GM19239 (cell line): ENCODE data around the gene PDCD7.
A peak's percentile ranks its signal among the peaks of the same experiment; 100 is the strongest.
"Not testable (repeated sequence)": the region's sequence is repeated elsewhere in the genome, so short reads cannot be mapped to it uniquely, and the experiment has no call there.

Source experiments
- DNase-seq: peaks from one replicate; pipeline ENCODE4 v3.0.0; 2011; ENCODE audit warnings: low spot score; ENCODE audit not compliant: insufficient read length
- FAIRE-seq: peaks from 2 replicates; lab custom pipeline; 2011; peaks lifted over from hg19 to GRCh38; lab: Jason Lieb, UNC

Gene PDCD7, protein sequence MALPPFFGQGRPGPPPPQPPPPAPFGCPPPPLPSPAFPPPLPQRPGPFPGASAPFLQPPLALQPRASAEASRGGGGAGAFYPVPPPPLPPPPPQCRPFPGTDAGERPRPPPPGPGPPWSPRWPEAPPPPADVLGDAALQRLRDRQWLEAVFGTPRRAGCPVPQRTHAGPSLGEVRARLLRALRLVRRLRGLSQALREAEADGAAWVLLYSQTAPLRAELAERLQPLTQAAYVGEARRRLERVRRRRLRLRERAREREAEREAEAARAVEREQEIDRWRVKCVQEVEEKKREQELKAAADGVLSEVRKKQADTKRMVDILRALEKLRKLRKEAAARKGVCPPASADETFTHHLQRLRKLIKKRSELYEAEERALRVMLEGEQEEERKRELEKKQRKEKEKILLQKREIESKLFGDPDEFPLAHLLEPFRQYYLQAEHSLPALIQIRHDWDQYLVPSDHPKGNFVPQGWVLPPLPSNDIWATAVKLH

DNA sequence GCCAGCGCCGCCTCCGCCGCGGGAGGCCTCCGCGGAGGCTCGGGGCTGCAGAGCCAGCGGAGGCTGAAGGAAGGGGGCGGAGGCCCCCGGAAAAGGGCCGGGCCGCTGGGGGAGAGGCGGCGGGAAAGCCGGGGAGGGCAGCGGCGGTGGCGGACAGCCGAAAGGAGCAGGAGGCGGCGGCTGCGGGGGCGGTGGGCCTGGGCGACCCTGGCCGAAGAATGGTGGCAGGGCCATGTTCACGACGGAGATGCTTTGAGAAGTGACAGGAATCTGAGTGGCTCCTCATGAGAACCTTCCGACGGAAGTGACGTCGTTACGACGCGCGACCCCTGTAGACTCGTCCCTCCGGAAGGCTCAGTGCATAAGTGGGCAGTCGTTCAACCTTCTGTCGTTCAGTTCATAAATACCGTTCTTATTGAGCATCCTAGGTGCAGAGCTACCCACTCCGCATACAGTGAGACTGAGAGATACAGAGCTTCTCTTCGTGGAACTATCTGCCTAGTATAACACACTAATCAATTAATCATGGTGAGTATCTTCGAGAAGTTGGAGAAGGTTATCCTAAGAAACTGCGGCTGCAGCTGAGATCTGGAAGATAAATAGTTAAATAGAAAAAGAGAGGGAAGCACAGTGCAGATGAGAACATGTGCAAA, at the start of gene PDCD7:
Gene PDCD7 (minus strand): TSS at position 261 of the 653 bp plus-strand sequence. CDS start 27 bp downstream, at position 234.
- peak; percentile 99 for DNase-seq
- FAIRE-seq = peak; percentile 97

DNA sequence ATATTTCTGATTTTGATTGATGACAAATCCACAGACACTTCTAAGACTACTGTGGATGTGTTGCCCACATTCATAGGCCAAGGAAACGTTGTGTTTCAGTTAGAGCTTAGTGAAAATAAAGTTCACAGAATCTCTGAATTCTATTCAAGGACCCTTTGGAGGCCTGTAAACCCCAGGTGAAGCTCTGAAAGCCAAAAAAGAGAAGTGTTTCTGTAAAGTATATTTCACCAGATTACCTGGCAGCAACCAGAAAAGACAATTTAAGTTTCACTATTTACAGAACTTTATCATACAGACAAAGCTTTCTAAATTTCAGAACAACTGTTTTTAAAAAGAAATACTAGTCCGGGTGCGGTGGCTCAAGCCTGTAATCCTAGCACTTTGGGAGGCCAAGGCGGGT, 48.9 kb upstream of the PDCD7 start:
- FAIRE-seq (peak; percentile 68), DNase-seq (no peak)

DNA sequence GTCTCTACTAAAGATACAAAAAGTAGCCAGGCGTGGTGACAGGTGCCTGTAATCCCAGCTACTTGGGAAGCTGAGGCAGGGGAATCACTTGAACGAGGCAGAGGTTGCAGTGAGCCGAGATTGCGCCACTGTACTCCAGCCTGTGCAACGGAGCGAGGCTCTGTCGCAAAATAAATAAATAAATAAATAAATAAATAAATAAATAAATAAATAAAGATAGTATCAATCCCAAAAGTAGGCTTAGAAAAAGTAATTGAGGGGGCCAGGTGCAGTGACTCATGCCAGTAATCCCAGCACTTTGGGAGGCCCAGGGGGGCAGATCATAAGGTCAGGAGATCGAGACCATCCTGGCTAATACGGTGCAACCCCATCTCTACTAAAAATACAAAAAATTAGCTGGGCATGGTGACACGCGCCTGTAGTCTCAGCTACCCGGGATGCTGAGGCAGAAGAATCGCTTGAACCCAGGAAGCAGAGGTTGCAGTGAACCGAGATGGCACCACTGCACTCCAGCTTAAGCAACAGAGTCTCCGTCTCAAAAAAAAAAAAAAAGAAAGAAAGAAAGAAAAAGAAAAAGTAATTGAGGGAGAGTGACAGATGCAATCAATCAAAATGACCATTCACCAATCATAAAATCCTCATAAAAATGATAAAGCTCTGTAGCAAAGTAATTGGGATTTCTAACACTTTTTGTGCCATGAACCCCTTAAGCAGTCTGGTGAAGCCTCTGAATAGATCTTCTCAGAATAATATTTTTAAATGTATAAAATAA, 48.2 kb upstream of the PDCD7 start:
- not testable (repeated sequence) for FAIRE-seq, DNase-seq

DNA sequence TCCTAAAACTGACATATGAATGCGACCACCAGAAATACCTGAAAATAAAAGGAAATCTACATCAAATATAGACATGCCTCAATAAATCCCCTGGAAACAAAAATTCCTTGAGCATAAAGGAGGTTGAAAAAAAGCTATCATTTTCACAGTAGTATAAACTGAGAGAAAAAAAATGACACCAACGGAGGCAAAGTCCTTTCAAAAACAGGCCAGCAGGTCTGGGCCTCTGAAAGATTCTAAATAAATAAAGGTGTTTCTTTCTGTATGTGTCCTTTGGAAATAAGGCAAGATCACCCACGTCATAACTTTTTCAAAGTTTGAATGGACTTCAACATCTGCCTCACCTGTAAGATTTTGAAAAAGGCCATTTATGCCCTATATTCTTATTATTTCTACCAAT, 46.6 kb upstream of the PDCD7 start:
- no peak for FAIRE-seq
- DNase-seq = no peak

DNA sequence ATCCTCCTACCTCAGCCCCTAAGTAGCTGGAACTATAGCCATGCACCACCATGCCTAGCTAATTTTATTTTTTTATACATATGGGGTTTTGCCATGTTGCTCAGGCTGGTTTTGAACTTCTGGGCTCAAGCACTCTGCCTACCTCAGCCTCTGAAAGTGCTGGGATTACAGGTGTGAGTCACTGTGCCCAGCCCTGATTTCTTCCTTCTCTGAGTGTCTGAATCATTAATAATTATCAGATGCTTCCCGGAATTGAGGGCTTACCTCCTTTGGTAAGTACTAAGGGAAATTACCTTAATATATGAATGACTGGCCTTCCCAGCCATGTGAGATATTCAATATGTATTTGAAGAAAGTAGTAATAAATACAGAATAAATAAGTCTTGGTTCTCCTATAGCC, 44.3 kb upstream of the PDCD7 start:
- DNase-seq (no peak), FAIRE-seq (no peak)

DNA sequence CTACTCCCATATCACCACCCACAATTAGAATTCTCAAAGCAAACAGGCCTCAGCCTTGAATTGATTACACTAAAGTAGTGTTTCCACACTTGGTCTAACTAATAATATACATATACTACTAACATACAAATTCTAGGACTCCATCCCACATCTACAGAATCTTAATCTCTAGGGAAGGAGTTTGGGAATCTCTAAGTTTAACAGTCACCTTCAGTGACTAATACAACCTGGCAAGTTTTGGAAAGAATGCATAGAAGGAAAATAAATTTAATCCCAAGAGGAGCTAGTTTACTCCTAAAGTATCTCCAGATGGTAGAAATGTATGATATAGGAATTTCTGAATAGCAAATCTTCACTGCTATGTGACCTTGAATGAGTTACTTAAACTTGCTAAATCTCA, 42.4 kb upstream of the PDCD7 start:
- DNase-seq (no peak), FAIRE-seq (no peak)

DNA sequence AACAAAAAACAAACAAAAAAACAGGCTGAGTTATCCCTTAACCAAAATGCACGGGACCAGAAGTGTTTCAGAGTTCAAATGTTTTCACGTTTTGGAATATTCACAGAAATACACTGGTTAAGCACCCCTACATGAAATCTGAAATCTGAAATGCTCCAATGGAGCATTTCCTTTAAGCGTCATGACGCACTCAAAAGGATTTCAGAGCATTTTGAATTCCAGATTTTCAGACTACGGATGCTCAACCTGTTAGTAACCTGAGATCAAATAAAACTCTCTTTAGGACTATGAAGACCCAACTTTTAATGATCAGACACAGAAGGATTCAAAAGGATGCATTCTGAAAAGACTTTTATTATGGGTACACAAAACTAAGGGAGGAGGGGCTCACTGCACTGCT, 41.9 kb upstream of the PDCD7 start:
- DNase-seq (no peak), FAIRE-seq (no peak)

DNA sequence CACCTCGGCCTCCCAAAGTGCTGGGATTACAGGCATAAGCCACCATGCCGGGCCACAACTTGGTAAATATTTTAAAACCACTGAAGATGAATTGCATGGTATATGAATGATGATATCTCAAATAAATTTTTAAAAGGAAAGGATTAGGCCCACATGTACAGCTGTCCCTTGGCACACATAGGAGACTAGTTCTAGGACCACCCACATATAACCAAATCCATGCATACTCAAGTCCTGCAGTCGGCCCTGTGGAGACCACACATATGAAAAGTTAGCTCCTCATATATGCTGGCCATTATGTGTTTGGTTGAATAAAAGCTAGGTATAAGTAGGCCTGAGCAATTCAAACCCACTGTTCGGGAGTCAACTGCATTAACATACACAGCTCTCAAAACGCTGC, 40.9 kb upstream of the PDCD7 start:
- FAIRE-seq (no peak), DNase-seq (no peak)

DNA sequence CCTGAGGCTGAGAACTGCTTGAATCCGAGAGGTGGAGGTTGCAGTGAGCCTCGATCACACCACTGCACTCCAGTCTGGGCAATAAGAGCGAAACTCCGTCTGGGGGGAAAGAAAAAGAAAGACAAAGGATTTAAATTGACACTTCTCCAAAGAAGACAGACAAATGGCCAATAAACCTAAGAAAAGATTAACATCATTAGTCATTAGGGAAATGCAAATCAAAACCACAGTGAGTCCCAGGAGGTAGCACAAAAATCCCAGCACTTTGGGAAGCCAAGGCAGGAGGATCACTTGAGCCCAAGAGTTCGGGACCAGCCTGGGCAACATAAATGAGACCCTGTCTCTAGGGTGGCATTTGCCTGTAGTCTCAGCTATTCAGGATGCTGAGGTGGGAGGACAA, 38.9 kb upstream of the PDCD7 start:
- DNase-seq (no peak), FAIRE-seq (no peak)

DNA sequence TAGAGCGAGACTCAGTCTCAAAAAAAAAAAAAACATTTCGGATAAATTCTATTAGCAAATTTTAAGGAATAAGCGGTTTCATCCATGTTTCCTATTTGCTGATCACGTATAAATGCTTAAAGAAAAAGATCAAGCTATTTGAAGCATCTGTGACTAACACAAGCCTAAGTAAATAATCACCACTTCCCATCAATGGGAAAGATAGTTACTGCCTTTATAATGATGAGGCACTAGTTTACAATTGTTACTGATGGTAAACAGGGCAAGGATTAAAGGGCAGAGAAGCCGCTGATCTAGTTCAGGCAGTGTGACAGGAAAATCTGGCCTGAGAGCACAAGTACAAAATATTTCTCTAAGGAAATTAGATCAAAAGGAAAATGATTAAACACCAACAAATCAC, 37.8 kb upstream of the PDCD7 start:
- no peak for FAIRE-seq
- no peak for DNase-seq

DNA sequence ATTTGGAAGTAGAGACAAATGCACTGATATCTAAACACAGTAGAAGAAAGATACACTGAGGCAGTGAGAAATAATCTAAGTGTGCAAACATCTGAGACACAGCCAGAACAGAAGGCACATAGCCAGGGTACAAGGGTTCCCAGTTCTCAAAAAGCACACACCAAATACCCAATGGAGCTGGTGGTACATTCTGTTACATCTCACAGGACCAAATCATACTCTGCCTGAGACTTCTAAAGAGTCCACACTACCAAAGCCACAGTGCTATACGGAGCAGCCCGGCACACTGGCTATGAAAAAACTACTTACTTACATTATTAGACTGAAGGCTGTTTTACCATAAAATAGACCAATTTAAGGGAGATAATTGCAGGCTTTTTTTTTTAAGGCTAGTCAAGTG, 32.3 kb upstream of the PDCD7 start:
- DNase-seq (no peak), FAIRE-seq (no peak)

DNA sequence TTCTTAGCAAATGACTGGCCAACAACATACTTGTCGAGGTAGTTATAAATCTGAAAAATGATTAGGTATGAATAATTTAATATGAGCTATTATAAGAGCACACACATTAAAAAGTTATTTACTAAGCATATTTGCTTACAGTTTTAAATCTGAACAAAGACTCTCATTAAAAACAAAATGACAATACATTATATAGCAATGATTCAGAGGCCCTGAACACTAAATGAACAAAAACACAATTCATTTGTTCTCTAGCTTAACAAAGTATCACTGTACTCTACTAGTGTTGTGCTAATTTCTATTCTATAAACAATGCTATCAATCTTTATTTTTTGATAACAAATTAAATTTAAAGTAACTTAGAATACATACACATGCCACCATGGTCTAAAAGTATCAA, 30.5 kb upstream of the PDCD7 start:
- no peak for DNase-seq
- no peak for FAIRE-seq

DNA sequence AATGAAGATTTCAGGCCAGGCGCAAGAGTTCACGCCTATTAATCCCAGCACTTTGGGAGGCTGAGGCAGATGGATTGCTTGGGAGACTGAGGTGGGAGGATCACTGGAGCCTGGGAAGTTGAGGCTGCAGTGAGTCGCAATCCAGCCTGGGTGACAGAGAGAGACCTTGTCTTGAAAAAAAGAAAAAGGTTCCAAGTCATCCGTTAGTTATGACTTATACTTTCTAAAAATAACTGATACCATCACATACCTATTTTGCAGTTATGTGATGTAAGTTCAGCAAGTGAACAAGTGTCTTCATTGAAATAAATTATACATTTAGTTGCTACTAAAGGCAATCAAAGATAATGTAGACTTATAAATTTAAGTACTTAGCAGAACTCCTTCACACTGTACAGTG, 29.4 kb upstream of the PDCD7 start:
- DNase-seq (no peak), FAIRE-seq (no peak)

DNA sequence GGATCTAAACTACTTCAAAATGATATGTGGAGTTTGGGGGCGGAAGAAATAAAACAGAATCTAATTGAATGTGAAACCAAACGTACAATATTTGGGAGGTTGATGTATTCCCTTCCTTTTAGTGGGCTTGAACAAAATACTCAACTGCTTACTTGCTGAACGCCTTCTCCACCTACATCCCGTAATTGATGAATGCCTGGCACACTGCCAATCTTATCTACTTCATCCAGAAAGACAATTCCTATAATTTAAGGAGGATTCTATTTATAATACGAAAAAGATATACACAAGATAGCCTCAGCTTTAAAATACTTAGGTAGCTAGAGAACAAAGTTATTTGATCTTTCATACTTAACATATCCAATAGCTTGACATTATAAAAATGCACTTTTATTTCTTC, 23.1 kb upstream of the PDCD7 start:
- DNase-seq = no peak
- no peak for FAIRE-seq

DNA sequence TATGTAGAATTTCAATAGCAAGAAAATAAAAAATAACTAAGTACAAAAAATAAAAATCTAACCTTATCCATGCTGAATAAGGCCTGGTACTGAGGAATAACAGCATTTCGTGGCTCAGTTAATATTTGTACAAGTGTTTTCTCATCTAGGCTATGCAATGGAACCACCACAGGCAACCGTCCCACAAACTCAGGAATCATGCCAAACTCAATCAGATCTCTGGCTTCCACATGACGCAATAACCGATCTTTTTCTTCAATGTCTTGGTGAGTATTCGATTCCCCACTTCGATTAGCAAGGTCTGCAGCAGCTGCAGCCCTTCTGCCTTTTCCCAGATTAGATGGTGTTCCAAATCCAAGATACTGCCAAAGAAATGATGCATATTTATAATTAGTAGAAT, 21.1 kb upstream of the PDCD7 start:
- DNase-seq (no peak), FAIRE-seq (no peak)

DNA sequence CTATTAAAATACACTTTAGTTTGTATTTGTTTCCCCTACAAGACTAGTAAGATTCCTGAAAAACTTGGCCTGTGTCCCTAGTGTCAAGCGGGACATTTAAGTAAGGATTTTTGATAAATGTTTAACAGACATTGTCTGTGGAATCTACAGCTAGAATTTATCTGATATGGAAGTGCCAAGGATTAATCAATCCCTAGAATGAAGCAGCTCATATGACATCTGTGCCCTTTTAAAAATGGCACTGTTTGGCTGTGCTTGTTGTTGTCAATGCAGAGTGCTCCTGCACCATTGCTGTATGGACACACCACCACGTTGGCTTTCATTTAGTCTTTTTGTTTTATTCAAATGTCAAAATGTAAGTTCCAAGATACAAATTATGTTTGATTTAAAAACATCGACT, 14.3 kb upstream of the PDCD7 start:
- DNase-seq (no peak), FAIRE-seq (no peak)

DNA sequence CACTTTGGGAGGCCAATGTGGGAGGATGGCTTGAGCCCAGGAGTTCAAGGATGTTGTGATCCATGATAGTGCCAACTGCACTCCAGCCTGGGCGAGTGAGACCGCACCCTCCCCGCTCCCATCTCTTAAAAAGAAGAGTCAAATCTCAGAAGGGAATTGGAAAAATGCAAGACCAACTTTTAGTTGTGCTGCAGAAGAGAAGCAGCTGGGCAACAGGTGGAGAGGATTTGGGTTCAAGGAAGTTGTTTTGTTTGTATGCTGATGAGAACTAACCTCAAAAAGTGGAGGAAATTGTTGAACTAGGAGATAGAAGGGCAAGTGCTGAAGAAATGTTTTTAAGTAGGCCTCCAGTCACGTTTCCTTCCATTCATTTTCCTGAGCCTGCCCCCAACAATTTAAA, 12.8 kb upstream of the PDCD7 start:
- DNase-seq = no peak
- FAIRE-seq = no peak

DNA sequence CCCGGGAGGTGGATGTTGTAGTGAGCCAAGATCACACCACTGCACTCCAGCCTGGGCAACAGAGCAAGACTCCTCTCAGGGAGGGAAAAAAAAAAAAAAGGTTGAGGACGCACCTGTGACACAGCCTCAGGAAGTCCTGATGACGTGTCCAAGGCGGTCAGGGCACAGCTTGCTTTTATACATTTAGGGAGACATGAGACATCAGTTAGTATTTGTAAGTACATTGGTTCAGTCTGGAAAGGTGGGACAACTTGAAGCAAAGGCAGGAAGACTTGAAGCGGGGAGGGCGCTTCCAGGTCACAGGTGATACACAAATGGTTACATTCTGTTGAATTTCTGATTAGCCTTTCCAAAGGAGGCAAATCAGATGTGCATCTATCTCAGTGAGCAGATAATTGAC, 5.0 kb upstream of the PDCD7 start:
- not testable (repeated sequence) for FAIRE-seq, DNase-seq

DNA sequence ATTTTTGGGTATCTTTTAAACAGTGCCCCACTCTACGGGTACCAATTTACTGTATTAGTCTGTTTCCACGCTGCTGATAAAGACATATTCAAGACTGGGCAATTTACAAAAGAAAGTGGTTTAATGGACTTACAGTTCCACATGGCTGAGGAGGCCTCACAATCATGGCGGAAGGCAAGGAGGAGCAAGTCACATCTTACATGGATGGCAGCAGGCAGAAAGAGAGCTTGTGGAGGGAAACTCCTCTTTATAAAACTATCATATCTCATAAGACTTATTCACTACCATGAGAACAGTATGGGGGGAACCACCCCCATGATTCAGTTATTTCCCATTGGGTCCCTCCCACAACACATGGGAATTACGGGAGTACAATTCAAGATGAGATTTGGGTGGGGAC, 4.3 kb upstream of the PDCD7 start:
- not testable (repeated sequence) for FAIRE-seq, DNase-seq

DNA sequence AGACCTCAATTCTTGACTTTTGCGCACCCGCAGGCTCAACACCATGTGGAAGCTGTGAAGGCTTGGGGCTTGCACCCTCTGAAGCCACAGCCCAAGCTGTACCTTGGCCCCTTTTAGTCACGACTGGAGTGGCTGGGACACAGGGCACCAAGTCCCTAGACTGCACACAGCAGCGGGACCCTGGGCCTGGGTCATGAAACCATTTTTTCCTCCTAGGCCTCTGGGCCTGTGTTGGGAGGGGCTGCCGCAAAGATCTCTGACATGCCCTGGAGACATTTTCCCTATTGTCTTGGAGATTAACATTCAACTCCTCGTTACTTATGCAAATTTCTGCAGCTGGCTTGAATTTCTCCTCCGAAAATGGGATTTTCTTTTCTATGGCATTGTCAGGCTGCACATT, 3.5 kb upstream of the PDCD7 start:
- DNase-seq, FAIRE-seq: not testable (repeated sequence)

DNA sequence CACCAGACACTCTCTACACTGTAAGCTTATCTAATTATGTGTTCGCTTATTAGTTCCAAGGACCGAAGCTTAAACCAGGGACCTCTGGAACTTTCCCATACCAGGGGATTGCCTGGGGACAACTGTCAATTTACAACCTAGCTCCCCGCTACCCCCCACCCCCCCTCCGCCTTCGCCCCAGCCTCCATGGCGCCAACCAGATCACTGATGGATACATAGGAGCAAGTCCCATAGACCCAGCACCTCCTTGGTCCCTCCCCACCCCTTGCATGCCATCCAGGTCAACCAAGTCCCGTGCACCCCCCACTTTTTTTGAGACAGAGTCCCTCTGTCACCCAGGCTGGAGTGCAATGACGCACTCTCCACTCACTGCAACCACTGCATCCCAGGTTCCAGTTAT, 930 bp upstream of the PDCD7 start:
- FAIRE-seq = no peak

More for the DNA sequence above, 930 bp upstream of the PDCD7 start:
- DNase-seq = no peak
